HG03135 (cell line): ENCODE data around the gene ST6GALNAC2.
A peak's percentile ranks its signal among the peaks of the same experiment; 100 is the strongest.

Source experiments
- ATAC-seq: cut with Tn5 transposase; IDR thresholded peaks from one replicate; pipeline ENCODE4 v1.9.1; 2021; ENCODE audit warnings: mild to moderate bottlenecking, moderate library complexity; ENCODE audit not compliant: unreplicated experiment

The ST6GALNAC2 gene

GRCh38 chr17:76557368-76558197 lies 28.1 kb downstream of the ST6GALNAC2 start:
- ATAC-seq = peak; percentile 85

GRCh38 chr17:76556765-76557367 lies 28.8 kb downstream of the ST6GALNAC2 start:
- ATAC-seq = peak; percentile 21

DNA sequence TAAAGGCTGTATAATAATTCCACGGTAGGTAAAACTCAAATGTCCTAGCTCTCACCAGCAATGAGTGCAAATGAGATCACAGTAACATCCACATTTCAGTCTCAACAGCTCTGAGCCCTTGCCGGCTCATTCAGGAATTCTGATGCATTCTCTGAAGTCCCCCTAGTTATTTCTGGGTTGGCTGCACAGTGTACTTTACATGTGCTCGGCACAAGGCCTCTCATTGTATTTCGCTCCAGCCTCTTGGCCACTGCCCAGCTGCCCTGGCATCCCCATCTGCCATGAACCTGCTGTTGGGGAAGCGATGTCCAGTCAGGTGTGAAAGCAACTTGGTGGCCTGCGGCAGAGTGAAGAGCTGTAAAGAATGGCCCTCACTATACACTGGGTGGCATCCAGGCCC lies 31.5 kb downstream of the ST6GALNAC2 start:
- no peak for ATAC-seq

DNA sequence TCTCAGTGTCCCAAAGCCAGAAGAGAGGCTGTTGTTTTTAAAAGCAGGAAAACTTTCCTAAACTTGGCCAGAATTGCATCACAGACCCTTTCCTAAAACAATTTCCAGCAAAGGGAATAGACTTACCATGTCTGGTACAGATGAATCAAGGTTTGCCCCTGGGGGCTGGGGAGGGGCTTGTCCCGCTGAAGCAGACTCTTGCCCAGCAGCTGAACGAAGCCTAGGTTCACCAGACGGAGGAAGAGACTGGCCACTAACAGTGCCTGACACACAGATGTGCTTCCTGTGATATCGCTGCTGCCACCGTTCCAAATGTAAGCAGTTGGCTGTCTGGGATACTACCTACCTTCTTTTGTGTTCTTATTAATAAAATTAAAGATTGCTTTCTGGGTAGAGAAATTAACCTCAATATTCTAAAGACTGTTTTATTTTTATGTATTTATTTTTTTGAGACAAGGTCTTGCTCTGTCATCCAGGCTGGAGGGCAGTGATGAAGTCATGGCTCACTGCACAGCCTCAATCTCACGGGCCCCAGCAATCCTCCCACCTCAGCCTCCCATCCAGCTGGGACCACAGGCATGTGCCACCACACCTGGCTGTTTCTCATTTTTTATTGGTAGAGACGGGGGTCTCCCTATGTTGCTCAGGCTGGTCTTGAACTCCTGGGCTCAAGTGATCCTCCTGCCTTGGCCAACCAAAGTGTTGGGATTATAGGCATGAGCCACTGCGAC lies 32.3 kb downstream of the ST6GALNAC2 start:
- no peak for ATAC-seq

DNA sequence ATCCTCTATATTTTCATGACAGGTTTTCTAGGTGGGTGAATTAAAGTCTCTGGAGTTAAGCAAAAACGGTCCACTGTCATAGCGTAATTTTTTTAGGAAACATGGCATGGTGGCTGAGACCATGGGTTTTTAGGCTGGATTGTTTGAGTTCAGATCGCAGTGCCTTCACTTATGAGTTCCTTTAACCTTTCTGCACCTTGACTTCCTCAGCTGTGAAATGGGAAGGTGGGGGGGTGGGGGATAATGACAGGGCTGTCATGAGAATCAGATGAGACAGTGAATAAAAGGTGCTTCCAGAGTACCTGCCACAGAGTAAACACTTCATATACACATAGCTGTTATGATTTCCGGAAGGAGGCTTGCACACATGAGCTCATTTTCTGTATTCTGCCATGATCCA lies 34.0 kb downstream of the ST6GALNAC2 start:
- no peak for ATAC-seq

DNA sequence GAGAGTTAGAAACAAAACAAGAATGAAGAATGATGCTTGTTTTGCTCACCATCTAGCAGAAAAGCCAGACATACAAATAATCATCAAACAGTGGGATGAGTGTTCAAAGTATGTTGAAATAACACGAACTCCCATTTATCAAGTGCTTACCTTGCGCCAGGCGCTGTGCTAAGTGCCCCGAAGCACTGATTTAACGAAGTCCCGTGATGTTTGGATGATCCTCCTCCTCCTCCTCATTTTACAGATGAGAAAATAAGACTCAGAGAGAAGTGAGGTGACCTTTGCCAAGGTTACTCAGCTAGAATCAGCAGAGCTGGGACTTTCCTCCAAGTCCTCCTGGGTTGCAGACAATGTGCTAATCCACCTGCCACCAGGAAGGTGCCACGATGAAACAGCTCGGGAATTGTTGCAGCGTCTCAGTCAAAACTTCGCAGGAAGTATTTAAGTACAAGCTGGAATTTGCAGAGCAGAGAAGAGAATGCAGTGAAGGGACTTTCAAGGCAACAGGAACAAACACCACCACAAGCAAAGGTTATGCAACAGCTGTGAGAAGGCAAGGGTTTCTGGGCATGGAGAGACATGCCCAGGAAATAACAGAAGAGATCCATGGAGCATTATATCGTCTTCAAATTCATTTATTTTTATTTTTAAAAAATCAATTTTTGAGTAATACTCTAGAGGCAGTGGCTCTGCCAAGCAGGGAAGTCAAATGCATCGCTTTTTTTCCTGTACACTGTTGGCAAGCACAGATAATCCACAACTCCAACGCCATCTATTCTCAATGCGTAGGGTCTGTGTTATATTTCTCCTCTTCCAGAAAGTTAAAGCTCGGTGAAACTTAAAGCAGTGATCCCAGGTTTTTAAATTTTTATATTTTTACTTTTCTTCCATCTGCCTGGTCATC lies 34.7 kb downstream of the ST6GALNAC2 start:
- ATAC-seq = no peak

DNA sequence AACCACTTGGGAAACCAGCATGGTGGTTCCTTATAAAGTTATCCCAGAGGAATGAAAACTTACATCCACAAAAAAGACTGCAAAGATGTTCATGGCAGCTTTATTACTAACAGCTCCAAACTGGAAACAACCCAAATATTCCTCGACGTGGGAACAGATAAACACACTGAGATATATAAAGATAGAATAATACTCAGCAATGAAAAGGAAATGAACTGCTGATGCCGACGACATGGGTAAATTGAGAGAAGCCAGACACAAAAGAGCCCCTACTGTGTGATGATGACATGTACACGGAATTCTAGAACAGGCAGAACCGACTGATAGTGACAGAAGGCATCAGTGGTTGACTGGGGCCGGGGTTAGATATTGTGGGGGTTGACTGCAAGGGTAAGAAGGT lies 36.1 kb downstream of the ST6GALNAC2 start:
- no peak for ATAC-seq

GRCh38 chr17:76549215-76549518 lies 36.5 kb downstream of the ST6GALNAC2 start:
- no peak for ATAC-seq

- no peak for ATAC-seq
These were observed 37.1 kb downstream of the ST6GALNAC2 start for GRCh38 chr17:76548378-76549214.

GRCh38 chr17:76547642-76548202 lies 37.9 kb downstream of the ST6GALNAC2 start:
- no peak for ATAC-seq

GRCh38 chr17:76547183-76547641 lies 38.4 kb downstream of the ST6GALNAC2 start:
- no peak for ATAC-seq

DNA sequence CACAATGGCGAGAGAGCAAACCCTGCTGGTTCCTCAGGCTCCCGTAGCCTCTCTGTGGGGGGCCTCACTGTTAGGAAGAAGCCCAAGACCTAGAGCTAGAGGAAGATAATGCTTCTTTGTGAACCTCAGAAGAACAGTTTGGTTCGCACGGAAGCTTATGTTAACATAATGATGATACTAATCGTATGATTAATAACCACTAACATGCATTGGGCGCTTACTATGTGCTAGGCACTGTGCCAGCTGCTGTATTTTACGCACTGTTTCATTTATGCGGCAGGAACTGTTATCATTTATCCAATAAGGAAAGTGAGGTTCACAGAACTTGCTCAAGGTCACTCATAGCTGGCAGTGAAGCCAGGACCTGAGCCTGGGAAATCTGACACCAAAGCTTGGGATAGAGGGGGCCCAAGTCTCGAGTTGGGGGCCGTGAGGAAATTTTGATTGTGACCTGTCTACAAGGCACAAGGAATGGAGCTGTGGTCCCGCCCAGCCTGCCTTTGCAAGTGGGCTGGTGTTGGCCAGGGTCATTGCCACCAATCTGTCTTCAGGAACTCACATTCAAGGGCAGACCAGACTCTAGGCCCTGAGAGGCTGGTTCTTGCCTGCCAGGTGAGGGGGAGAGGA lies 39.0 kb downstream of the ST6GALNAC2 start:
- ATAC-seq = no peak

DNA sequence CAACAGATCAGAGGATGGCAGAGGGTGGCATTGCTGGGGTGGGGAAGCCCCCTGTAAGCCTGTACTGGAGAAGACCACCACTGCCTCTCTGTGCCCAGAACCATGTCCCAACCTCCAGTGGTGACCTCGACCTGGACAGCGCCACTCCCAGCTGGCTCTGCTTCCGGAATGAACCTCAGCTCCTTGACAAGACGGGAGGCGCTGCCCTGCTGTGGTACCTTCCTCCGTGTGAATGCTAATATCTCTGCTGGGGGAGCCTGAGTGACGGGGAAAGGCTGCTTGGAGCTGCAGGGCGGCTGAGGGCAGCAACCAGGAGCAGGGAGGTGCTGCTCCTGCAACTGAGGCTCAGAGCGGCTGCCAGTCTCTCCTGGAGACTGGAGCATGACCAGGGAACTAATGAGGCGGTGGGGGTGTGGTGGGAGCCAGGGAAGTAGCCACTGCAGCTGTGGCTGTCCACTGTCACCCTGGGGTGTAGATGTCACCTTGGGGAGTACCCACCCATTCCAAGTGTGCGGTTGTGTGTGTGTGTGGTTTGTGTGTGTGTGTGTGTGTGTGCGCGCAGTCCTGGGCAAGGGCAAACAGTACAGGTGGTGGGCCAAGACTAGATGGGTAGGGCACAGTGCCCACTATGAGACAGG lies 39.6 kb downstream of the ST6GALNAC2 start:
- ATAC-seq = no peak

DNA sequence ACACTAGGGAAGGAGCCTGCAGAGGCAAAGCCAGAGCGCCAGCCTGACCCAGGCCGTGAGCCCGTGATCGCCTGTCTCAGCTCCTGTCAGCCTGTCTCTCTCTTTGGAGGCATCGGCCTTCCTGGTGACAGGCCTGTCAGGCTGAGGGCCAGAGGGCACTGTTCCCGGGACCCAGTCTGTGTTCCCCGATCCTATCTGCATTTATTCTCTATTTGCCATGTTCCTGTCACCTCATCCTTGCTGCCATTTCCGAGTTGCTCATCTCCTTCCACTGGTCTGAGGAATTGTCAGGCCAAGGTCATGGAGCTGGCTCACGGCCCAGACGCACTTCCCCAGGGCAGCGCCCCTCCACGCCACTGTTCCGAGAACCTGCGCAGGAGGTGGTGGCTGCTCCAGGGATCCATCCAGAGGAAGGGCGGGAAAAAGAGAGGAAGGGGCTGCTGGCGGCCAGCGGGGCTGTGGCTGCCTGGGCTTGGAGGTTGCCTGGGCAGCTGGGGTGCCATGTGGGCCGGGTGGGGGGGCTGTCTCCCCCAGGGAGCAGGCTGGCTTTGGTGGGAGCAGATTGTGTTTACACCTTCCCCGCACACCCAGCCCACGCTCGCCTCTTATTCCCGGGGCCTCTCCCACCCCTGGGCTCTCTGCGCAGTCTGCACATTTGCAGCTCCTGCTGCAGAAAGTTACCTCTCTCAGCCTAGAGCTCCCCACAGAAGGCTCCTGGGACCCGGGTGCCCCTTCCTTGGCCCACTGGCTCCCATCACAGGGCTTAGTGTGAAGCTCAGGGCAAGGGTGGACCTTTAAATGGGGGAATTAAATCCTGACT lies 40.9 kb downstream of the ST6GALNAC2 start:
- ATAC-seq = no peak

GRCh38 chr17:76543826-76544545 lies 41.7 kb downstream of the ST6GALNAC2 start:
- ATAC-seq = no peak

DNA sequence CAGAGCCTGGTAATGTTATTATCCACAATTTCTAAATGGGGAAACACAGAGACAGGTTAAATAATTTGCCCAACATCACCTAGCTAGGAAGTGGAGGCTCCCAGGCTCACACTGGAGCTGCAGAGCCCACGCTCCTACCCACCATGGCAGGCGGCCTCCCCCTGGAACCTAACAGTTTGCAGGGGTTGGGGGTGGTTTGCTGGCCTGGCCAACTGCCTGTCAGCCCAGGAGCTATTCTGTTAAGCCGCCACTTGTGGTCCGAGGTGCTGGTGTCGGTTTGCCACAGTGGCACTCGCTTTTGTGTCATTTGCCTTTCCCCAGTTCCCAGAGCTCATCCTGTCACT lies 42.2 kb downstream of the ST6GALNAC2 start:
- no peak for ATAC-seq

DNA sequence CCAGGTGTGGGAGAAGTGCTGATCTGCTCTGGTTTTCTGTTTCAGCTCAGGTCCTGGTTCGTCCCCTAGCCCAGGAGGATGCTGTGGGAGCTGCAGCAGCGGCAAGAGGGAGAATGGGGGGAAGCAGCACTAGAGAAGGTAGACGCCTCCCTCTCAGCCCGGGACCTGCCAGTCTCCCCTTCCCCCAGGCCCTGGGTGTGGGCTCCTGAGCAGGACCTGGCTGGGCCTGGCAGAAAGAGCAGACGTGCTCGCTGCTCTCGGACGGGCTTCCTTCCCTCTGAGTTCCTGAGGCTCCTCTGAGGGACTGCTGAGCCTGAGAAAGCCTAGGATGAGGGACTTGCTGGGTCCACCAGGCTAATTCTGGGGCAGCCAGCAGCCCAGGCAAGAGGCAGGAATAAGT lies 42.7 kb downstream of the ST6GALNAC2 start:
- ATAC-seq = no peak
